WI38 (cell line): Measurements from ENCODE around the gene IFITM2.

Source experiments
- H3K4me3 ChIP-seq: 2 replicates; pipeline ENCODE4 v1.5.1; 2011; ENCODE audit warnings: low read depth, mild to moderate bottlenecking, control low read depth, low read length
- TF ChIP-seq, protein P1 (sequence below): IDR thresholded peaks from 2 replicates; pipeline ENCODE4 v1.5.1; 2012; ENCODE audit warnings: low read depth, mild to moderate bottlenecking, control low read depth, low read length

Gene IFITM2

DNA sequence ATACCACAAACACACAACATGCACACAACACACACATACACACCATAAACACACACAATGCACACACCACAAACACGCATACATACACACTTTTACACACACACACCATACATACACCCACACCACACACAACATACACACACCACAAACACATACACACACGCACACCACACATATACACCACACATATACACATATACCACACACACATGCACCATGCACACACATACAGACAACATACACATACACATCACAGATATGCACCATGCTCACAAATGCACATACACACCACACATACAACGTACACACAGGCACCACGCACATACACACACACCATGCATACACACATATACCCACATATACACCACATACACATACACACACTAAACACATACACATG is 50.0 kb downstream of the IFITM2 start:
- no peak overlapping the region for H3K4me3 ChIP-seq
- TF ChIP-seq, protein P1, sequence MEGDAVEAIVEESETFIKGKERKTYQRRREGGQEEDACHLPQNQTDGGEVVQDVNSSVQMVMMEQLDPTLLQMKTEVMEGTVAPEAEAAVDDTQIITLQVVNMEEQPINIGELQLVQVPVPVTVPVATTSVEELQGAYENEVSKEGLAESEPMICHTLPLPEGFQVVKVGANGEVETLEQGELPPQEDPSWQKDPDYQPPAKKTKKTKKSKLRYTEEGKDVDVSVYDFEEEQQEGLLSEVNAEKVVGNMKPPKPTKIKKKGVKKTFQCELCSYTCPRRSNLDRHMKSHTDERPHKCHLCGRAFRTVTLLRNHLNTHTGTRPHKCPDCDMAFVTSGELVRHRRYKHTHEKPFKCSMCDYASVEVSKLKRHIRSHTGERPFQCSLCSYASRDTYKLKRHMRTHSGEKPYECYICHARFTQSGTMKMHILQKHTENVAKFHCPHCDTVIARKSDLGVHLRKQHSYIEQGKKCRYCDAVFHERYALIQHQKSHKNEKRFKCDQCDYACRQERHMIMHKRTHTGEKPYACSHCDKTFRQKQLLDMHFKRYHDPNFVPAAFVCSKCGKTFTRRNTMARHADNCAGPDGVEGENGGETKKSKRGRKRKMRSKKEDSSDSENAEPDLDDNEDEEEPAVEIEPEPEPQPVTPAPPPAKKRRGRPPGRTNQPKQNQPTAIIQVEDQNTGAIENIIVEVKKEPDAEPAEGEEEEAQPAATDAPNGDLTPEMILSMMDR = no peak

GRCh38 chr11:358129-358800 is 50.6 kb downstream of the IFITM2 start:
- TF ChIP-seq, protein P1 = no peak
- H3K4me3 ChIP-seq = no peak overlapping the region
